ENCODE results near the gene AR. TPM values are rescaled to one million over a fixed set of nuclear protein-coding genes. Genes with fewer than 3 reads are reported as not detected.

Gene AR
- total and polyA plus RNA-seq, 10 of the 15 experiments (the other 5 are each of a cell fraction or from before 2014, with no cell fraction given): 0.07 to 0.09 (median 0.08) TPM; not detected in 7

DNA sequence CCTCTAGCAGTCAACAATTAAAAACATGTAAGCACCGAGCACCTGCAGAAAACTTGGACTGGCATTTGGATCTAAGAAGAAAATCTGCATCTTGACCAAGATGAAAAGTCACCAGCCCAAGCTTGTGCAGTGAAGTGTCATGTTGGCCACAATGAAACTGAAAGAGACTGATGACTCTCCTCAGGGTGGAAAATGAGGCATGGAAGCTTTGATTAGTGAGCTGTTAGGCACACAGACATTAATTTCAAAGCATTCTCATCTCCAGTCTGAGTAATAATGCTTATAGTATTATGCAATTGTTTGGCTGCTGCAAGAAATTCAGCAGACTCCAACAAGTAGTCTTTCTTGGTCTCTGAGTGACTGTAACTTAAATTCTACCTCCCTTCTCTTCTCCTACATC lies 150.1 kb downstream of the AR start (continued):
- TF ChIP-seq KAT2A (conservative IDR thresholded peaks at IDR 0.05; ENCODE audit: control insufficient read depth, low read depth, low read length): no peak

- H3K9me3 ChIP-seq (replicated peaks; ENCODE audit: control insufficient read depth, insufficient read depth, low read length): no peaks in the 10 kb centered on the region
- SMC1A ChIA-PET (ENCODE audit: uncharacterized antibody, unreplicated experiment): no interaction called here
- TF ChIP-seq BRCA1 (IDR thresholded peaks at IDR 0.05; ENCODE audit: low read depth, low read length) (no peak), ESRRA (IDR thresholded peaks at IDR 0.05; ENCODE audit: low read length) (no peak), MEF2A (IDR thresholded peaks at IDR 0.05; ENCODE audit: insufficient read depth, low read depth, low read length) (no peak), NFYB (IDR thresholded peaks at IDR 0.05; ENCODE audit: insufficient read depth, low read depth, low read length) (no peak), NFYA (IDR thresholded peaks at IDR 0.05; ENCODE audit: borderline replicate concordance, low read depth, low read length) (no peak), CREB1 (IDR thresholded peaks at IDR 0.05; ENCODE audit: low read depth) (no peak), BMI1 (IDR thresholded peaks at IDR 0.05; ENCODE audit: borderline replicate concordance) (no peak), SUPT20H (IDR thresholded peaks at IDR 0.05; ENCODE audit: borderline replicate concordance, control insufficient read depth, low read depth, low read length) (no peak), POU2F2 (IDR thresholded peaks at IDR 0.05; ENCODE audit: borderline replicate concordance, low read depth, low read length) (no peak), WRNIP1 (IDR thresholded peaks at IDR 0.05; ENCODE audit: borderline replicate concordance, low read depth, low read length) (no peak), CREM (IDR thresholded peaks at IDR 0.05; ENCODE audit: low read depth) (no peak)
- TF ChIP-seq, protein P1, sequence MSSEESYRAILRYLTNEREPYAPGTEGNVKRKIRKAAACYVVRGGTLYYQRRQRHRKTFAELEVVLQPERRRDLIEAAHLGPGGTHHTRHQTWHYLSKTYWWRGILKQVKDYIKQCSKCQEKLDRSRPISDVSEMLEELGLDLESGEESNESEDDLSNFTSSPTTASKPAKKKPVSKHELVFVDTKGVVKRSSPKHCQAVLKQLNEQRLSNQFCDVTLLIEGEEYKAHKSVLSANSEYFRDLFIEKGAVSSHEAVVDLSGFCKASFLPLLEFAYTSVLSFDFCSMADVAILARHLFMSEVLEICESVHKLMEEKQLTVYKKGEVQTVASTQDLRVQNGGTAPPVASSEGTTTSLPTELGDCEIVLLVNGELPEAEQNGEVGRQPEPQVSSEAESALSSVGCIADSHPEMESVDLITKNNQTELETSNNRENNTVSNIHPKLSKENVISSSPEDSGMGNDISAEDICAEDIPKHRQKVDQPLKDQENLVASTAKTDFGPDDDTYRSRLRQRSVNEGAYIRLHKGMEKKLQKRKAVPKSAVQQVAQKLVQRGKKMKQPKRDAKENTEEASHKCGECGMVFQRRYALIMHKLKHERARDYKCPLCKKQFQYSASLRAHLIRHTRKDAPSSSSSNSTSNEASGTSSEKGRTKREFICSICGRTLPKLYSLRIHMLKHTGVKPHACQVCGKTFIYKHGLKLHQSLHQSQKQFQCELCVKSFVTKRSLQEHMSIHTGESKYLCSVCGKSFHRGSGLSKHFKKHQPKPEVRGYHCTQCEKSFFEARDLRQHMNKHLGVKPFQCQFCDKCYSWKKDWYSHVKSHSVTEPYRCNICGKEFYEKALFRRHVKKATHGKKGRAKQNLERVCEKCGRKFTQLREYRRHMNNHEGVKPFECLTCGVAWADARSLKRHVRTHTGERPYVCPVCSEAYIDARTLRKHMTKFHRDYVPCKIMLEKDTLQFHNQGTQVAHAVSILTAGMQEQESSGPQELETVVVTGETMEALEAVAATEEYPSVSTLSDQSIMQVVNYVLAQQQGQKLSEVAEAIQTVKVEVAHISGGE (CRISPR knock-in tag; IDR thresholded peaks at IDR 0.05): no peak
- TF ChIP-seq, protein P2, sequence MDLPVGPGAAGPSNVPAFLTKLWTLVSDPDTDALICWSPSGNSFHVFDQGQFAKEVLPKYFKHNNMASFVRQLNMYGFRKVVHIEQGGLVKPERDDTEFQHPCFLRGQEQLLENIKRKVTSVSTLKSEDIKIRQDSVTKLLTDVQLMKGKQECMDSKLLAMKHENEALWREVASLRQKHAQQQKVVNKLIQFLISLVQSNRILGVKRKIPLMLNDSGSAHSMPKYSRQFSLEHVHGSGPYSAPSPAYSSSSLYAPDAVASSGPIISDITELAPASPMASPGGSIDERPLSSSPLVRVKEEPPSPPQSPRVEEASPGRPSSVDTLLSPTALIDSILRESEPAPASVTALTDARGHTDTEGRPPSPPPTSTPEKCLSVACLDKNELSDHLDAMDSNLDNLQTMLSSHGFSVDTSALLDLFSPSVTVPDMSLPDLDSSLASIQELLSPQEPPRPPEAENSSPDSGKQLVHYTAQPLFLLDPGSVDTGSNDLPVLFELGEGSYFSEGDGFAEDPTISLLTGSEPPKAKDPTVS (IDR thresholded peaks at IDR 0.05; ENCODE audit: low read depth, low read length): no peak
- TF ChIP-seq, protein P3, sequence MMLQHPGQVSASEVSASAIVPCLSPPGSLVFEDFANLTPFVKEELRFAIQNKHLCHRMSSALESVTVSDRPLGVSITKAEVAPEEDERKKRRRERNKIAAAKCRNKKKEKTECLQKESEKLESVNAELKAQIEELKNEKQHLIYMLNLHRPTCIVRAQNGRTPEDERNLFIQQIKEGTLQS (IDR thresholded peaks at IDR 0.05; ENCODE audit: borderline replicate concordance, extremely low read depth, low read depth, low read length): no peak
These were observed 153.6 kb downstream of the AR start for GRCh38 chrX:67697452-67697851.

More at GRCh38 chrX:67697452-67697851, 153.6 kb downstream of the AR start:
- no peak overlapping the region for H3K4me3 ChIP-seq
- no TSS peak for BruUV-seq (replicated peaks)
- H3K36me3 ChIP-seq (ENCODE audit: control insufficient read depth in 2 of 2, insufficient read depth in 2 of 2, low read length in 1 of 2): no peaks in the 10 kb centered on the region
- in situ Hi-C loops (cut with MboI) (no loop called here), intact Hi-C loops (cut with micrococcal nuclease; ENCODE audit: unreplicated experiment) (no loop called here)
- POLR2A ChIA-PET: no interaction called here
- CTCF ChIA-PET: no interaction called here
- no peaks in the 10 kb centered on the region for H4K20me1 ChIP-seq (ENCODE audit: control insufficient read depth, insufficient read depth)
- no peak overlapping the region for H3K9ac ChIP-seq (ENCODE audit: control insufficient read depth, insufficient read depth, low read length)
- ATAC-seq (no peak), DNase-seq (ENCODE audit: low read depth, low spot score) (no peak), FAIRE-seq (no peak)
- no peak overlapping the region for H3K4me2 ChIP-seq (ENCODE audit: control insufficient read depth, insufficient read depth)
- H3K27me3 ChIP-seq (replicated peaks in 1 of 2; ENCODE audit: control insufficient read depth in 2 of 2, insufficient read depth in 2 of 2, low read length in 1 of 2): no peaks in the 10 kb centered on the region
- H3K27ac ChIP-seq (ENCODE audit: control insufficient read depth, insufficient read depth): no peak overlapping the region
- no peak overlapping the region for H2AFZ ChIP-seq (ENCODE audit: control insufficient read depth, low read depth, low read length)
- no peaks in the 10 kb centered on the region for H3K4me1 ChIP-seq (ENCODE audit: control insufficient read depth, insufficient read depth, low read length)
- H3K79me2 ChIP-seq (ENCODE audit: control insufficient read depth, insufficient read depth, low read length): no peaks in the 10 kb centered on the region
- RAD21 ChIA-PET (ENCODE audit: unreplicated experiment): no interaction called here

All from GM12878 (cell line).